ENCODE results near the gene COL4A6. TPM values are rescaled to one million over a fixed set of nuclear protein-coding genes. Genes with fewer than 3 reads are reported as not detected.

COL4A6 gene
- total and polyA plus RNA-seq, 4 donors: under 0.01 to 0.09 (median 0.07) TPM; not detected in 1

DNA sequence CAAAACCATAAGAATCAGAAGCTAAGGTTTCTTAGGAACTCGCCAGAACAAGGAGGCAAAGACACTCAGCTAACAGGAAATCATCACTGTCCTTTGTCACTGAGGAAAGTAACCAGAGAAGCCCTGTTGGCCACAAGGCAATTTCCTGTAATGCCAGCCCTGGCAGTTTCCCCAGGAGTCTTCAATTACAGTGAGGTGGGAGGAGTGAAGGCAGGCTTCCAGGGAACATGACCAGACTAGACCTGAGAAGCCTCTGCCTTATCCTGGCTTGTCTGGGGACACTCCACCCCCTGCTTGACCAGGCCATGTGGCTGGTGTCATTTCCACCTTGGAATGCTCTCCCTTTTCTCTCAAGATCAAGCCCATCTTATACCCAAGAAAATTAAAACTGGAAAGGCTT is 125.3 kb downstream of the COL4A6 start (continued):
- TF ChIP-seq, protein P1, sequence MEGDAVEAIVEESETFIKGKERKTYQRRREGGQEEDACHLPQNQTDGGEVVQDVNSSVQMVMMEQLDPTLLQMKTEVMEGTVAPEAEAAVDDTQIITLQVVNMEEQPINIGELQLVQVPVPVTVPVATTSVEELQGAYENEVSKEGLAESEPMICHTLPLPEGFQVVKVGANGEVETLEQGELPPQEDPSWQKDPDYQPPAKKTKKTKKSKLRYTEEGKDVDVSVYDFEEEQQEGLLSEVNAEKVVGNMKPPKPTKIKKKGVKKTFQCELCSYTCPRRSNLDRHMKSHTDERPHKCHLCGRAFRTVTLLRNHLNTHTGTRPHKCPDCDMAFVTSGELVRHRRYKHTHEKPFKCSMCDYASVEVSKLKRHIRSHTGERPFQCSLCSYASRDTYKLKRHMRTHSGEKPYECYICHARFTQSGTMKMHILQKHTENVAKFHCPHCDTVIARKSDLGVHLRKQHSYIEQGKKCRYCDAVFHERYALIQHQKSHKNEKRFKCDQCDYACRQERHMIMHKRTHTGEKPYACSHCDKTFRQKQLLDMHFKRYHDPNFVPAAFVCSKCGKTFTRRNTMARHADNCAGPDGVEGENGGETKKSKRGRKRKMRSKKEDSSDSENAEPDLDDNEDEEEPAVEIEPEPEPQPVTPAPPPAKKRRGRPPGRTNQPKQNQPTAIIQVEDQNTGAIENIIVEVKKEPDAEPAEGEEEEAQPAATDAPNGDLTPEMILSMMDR (IDR thresholded peaks at IDR 0.05; ENCODE audit: low read depth, low read length, missing input control): no peak

DNA sequence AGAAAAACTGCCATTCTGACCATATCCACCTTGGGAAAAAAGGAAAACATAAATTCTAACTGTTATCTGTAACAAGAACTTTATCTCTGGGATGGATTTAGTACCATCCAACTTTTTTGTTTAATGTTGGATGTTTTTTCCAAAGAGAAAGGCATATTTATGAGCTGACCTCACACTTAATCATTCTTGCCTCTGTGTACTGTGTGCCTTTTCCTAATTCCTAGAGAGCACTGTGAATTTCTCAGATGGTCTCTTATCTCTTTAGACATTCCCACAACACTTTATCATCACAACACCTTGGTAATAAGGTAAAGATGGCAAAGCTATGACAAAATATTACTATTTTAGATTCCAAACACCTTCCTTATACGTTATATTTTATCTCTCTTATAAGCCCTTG is 126.2 kb downstream of the COL4A6 start:
- no peak for DNase-seq (ENCODE audit: low spot score)
- Histone ChIP-seq H3K27me3 (ENCODE audit: control insufficient read depth in 4 of 4, insufficient read depth in 4 of 4, low read length in 3 of 4) (peaks cover 0 to 2% (median 0%) of the 10 kb centered on the region in 4 donors), H3K4me3 (ENCODE audit: low read depth in 1 of 3, low read length in 3 of 3) (no peak overlapping the region), H3K9me3 (ENCODE audit: control insufficient read depth in 4 of 4, low read length in 3 of 4) (no peaks in the 10 kb centered on the region), H3K4me1 (ENCODE audit: control insufficient read depth in 4 of 4, insufficient read depth in 4 of 4, low read length in 3 of 4) (peaks cover 0 to 11% (median 5%) of the 10 kb centered on the region in 4 donors), H3K9ac (ENCODE audit: low read depth in 1 of 2, low read length in 2 of 2) (no peak overlapping the region), H3K27ac (ENCODE audit: low read depth in 1 of 2, low read length in 2 of 2) (no peak overlapping the region), H3K36me3 (ENCODE audit: control insufficient read depth in 4 of 4, insufficient read depth in 3 of 4, low read depth in 1 of 4, low read length in 3 of 4) (no peaks in the 10 kb centered on the region)
- WGBS: 85% methylated on average over 1 of the region's 1 CpG
- TF ChIP-seq, protein P2, sequence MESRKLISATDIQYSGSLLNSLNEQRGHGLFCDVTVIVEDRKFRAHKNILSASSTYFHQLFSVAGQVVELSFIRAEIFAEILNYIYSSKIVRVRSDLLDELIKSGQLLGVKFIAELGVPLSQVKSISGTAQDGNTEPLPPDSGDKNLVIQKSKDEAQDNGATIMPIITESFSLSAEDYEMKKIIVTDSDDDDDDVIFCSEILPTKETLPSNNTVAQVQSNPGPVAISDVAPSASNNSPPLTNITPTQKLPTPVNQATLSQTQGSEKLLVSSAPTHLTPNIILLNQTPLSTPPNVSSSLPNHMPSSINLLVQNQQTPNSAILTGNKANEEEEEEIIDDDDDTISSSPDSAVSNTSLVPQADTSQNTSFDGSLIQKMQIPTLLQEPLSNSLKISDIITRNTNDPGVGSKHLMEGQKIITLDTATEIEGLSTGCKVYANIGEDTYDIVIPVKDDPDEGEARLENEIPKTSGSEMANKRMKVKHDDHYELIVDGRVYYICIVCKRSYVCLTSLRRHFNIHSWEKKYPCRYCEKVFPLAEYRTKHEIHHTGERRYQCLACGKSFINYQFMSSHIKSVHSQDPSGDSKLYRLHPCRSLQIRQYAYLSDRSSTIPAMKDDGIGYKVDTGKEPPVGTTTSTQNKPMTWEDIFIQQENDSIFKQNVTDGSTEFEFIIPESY (IDR thresholded peaks at IDR 0.05): no peak
- TF ChIP-seq, protein P1 (IDR thresholded peaks at IDR 0.05; ENCODE audit: low read depth, low read length, missing input control): no peak
- TF ChIP-seq FOXA1 (IDR thresholded peaks at IDR 0.05) (no peak), HNF4G (IDR thresholded peaks at IDR 0.05) (no peak), FOXA2 (IDR thresholded peaks at IDR 0.05) (no peak), YY1 (IDR thresholded peaks at IDR 0.05) (no peak), NR2F2 (IDR thresholded peaks at IDR 0.05) (no peak), SP1 (IDR thresholded peaks at IDR 0.05) (no peak), HNF4A (conservative IDR thresholded peaks at IDR 0.05) (no peak), JUND (IDR thresholded peaks at IDR 0.05) (no peak), GABPA (IDR thresholded peaks at IDR 0.05 in 1 of 2, conservative IDR thresholded peaks at IDR 0.05 in 1 of 2) (no peak), RXRA (IDR thresholded peaks at IDR 0.05) (no peak), RAD21 (IDR thresholded peaks at IDR 0.05) (no peak)
- TF ChIP-seq, protein P3, sequence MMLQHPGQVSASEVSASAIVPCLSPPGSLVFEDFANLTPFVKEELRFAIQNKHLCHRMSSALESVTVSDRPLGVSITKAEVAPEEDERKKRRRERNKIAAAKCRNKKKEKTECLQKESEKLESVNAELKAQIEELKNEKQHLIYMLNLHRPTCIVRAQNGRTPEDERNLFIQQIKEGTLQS (IDR thresholded peaks at IDR 0.05): no peak
- TF ChIP-seq, protein P4, sequence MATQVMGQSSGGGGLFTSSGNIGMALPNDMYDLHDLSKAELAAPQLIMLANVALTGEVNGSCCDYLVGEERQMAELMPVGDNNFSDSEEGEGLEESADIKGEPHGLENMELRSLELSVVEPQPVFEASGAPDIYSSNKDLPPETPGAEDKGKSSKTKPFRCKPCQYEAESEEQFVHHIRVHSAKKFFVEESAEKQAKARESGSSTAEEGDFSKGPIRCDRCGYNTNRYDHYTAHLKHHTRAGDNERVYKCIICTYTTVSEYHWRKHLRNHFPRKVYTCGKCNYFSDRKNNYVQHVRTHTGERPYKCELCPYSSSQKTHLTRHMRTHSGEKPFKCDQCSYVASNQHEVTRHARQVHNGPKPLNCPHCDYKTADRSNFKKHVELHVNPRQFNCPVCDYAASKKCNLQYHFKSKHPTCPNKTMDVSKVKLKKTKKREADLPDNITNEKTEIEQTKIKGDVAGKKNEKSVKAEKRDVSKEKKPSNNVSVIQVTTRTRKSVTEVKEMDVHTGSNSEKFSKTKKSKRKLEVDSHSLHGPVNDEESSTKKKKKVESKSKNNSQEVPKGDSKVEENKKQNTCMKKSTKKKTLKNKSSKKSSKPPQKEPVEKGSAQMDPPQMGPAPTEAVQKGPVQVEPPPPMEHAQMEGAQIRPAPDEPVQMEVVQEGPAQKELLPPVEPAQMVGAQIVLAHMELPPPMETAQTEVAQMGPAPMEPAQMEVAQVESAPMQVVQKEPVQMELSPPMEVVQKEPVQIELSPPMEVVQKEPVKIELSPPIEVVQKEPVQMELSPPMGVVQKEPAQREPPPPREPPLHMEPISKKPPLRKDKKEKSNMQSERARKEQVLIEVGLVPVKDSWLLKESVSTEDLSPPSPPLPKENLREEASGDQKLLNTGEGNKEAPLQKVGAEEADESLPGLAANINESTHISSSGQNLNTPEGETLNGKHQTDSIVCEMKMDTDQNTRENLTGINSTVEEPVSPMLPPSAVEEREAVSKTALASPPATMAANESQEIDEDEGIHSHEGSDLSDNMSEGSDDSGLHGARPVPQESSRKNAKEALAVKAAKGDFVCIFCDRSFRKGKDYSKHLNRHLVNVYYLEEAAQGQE (IDR thresholded peaks at IDR 0.05): no peak
